Ishikawa (cell line): ENCODE measurements around the gene RSAD2.

Source experiments
- NFIC ChIP-seq: IDR thresholded peaks from 2 replicates; pipeline ENCODE4 v1.6.1; 2012
- TF ChIP-seq, protein P1 (sequence below): IDR thresholded peaks from 2 replicates; pipeline ENCODE4 v1.6.1; 2012

DNA sequence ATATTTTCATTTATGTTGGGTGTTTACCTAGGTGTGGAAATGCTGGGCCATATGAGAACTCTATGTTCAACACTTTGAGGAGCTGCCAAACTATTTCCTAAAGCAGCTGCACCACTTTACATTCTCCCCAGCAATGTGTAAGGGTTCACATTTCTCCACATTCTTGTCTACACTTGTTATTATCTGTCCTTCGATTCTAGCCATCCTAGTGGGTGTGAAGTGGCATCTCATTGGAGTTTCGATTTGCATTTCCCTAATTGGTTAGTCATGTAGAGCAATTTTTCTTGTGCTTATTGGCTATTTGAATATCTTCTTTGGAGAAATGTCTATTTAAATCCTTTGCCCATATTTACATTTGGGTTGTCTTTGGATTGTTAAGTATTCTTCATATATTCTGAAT, 61.5 kb downstream of the RSAD2 start:
- TF ChIP-seq NFIC = no peak
- TF ChIP-seq, protein P1, sequence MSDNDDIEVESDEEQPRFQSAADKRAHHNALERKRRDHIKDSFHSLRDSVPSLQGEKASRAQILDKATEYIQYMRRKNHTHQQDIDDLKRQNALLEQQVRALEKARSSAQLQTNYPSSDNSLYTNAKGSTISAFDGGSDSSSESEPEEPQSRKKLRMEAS = no peak
